ENCODE data around the gene GPR55. TPM values are rescaled to one million over a fixed set of nuclear protein-coding genes. Genes with fewer than 3 reads are reported as not detected.

The GPR55 gene
- total RNA-seq, 1 donor: not detected

GRCh38 chr2:230922951-230923717 is 1.9 kb downstream of the GPR55 start:
- no peak overlapping the region for H3K4me3 ChIP-seq (ENCODE audit: low read depth, low read length)
- no peak for DNase-seq (ENCODE audit: low read depth)
- TF ChIP-seq CTCF (IDR thresholded peaks at IDR 0.05; ENCODE audit: insufficient read depth, low read depth, low read length): no peak

GRCh38 chr2:230921806-230922595 is 3.0 kb downstream of the GPR55 start:
- DNase-seq (ENCODE audit: low read depth): no peak
- no peak overlapping the region for H3K4me3 ChIP-seq (ENCODE audit: low read depth, low read length)
- TF ChIP-seq CTCF (IDR thresholded peaks at IDR 0.05; ENCODE audit: insufficient read depth, low read depth, low read length): no peak

- no peak for TF ChIP-seq CTCF (IDR thresholded peaks at IDR 0.05; ENCODE audit: insufficient read depth, low read depth, low read length)
- no peak for DNase-seq (ENCODE audit: low read depth)
- H3K4me3 ChIP-seq (ENCODE audit: low read depth, low read length): no peak overlapping the region
These were observed 4.9 kb downstream of the GPR55 start for GRCh38 chr2:230920167-230920566.

- H3K4me3 ChIP-seq (ENCODE audit: low read depth, low read length): no peak overlapping the region
- DNase-seq (ENCODE audit: low read depth): no peak
- no peak for TF ChIP-seq CTCF (IDR thresholded peaks at IDR 0.05; ENCODE audit: insufficient read depth, low read depth, low read length)
These were observed 5.4 kb downstream of the GPR55 start for GRCh38 chr2:230919681-230920080.

GRCh38 chr2:230919240-230919639 is 5.8 kb downstream of the GPR55 start:
- TF ChIP-seq CTCF (IDR thresholded peaks at IDR 0.05; ENCODE audit: insufficient read depth, low read depth, low read length): no peak
- DNase-seq (ENCODE audit: low read depth): no peak
- H3K4me3 ChIP-seq (ENCODE audit: low read depth, low read length): no peak overlapping the region

- TF ChIP-seq CTCF (IDR thresholded peaks at IDR 0.05; ENCODE audit: insufficient read depth, low read depth, low read length): no peak
- H3K4me3 ChIP-seq (ENCODE audit: low read depth, low read length): no peak overlapping the region
- DNase-seq (ENCODE audit: low read depth): no peak
These were observed 8.8 kb downstream of the GPR55 start for GRCh38 chr2:230916218-230916617.
